Eye (tissue), 1 donor: Measurements from ENCODE around the gene NRCAM.

Source experiments
- DNase-seq: peaks from one replicate; pipeline ENCODE4 v3.0.0-alpha.2; 2015

Gene NRCAM

DNA sequence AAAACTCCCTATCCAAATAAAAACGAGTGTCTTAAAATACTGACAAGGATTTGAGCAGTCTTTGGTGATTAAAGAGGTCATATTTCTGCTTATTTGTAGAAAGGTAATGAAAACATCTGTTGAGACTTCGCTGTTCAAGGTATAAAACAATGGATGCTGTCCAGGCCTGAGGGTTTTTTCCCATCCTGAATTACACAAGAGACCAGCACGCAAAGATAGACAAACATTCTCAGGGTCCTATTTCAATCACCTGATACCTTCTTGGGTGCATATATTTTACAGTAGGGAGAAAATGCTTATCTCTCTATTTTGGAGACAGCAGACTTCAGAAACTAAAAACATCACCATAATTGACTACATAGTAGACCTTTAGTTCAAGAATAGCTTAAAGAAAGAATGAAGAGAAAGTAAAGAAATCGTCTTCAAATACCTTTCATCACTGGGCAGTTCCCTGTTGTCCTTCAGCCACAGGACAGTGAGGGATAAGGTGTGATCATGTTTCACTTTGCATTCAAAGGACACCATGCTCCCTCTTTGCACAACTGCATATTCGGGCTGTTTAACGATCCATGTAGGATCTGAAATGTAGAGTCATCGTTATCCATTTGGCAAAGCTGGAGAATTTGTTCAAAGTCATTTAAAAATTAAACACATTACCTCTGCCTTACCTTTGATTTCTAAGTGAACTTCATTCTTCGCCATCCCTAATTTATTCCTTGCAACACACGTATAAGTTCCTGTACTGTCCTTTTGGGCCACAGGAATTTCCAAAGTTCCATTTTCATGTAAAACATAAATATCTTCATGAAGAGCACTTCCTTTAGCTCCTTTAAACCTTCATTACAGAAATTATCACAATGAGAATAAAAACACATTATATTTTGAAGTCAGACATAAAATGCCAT, 262.4 kb downstream of the NRCAM start:
- DNase-seq = no peak

GRCh38 chr7:108190891-108191290, 265.3 kb downstream of the NRCAM start:
- no peak for DNase-seq

- no peak for DNase-seq
Observed at GRCh38 chr7:108189733-108190388, 266.4 kb downstream of the NRCAM start.

- DNase-seq = no peak
Observed at GRCh38 chr7:108188724-108189123, 267.5 kb downstream of the NRCAM start.

DNA sequence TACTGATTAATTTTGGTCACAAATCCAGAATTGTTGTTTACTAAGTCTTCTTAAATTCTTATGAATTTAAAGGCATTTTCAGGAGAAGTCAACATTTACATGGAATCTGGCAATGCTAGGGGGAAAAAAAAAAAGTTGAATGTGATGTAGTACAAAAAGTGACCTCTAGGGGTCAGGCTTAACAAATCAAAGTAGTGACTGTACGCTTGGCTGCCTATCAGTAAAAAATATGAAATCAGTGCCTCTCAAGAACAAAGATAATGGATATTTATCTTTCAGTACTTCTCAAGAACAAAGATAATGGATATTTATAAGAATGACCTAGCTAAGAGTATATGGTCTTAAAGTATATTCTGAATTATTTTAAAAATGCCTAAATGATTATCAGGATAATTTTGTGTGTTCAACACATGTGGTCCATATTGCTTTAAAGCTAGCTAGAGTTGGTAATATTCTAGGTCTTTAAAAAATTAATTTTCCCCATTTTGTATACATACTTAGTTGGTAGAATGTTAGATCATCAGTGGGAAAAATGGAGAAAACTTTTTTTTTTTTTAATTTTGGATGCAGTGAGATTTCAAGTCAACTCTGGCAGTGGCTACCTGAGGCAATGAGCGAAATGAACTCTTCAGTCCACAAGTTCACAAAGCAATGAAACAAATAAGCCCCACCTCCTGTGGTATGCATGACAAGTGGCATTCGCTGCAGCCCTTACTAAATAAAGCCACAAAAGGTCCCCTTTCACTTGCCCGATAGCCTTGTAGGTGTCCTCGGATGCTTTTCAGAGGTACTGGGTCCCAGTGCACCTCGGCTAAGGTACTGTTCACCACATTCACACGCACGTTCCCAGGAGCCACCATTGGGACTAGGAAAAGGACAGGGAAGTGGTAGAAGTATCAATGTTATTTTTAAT, 274.9 kb downstream of the NRCAM start:
- DNase-seq = peak; percentile 92

DNA sequence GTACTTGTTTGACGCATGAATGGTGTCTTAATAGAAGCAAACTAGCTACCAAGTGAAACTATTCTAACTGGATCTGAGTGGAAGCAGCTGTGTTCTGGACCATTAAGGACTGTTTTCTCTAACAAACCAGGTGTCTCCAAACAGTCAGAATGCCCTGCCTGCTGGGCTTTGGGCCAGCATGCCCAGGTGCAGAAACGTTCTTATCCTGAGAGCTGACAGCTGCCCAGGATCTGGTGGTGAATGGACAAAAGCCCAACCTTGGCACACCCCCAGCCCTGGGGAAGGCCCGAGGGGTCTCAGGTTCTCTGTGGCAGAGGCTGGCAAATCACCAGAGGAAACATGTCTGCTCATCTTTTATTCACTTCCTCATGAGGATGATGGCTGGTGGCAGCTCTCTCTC, 277.8 kb downstream of the NRCAM start:
- no peak for DNase-seq

- no peak for DNase-seq
Observed at GRCh38 chr7:108171164-108171563, 285.1 kb downstream of the NRCAM start.

DNA sequence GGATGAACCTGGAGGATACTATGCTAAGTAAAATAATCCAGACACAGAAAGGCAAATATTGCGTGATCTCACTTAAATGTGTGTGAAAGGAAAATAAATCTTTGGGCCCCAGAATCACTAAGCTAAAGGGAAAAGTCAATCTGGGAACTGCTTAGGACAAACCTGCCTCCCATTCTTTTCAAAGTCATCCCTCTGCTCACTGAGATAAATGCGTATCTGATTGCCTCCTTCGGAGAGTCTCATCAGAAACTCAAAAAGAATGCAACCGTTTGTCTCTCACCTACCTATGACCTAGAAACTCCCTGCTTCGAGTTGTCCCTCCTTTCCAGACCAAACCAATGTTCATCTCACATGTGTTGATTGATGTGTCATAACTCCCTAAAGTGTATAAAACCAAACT, 286.0 kb downstream of the NRCAM start:
- no peak for DNase-seq

- no peak for DNase-seq
Observed at GRCh38 chr7:108167460-108167859, 288.8 kb downstream of the NRCAM start.

GRCh38 chr7:108166687-108167086, 289.5 kb downstream of the NRCAM start:
- no peak for DNase-seq

GRCh38 chr7:108165723-108166122, 290.5 kb downstream of the NRCAM start:
- DNase-seq = no peak

DNA sequence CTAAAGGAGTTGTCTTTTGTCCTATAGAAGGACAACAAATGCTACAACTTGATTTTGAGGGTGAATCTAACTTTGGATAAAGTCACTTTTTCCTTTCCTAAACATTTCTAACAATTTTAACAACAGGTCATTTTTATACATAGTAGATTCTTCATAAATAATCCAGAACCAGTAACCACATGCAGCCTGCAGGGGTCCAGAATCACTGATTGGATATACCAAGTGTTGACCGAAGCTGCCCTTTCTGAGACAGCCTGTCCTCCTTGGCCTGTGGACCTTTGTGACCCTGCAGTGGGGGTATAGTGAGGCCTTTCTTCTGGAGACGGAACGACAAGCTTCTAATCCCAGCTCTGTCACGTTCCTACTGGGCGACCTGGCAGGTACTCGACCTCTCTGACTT, 291.3 kb downstream of the NRCAM start:
- DNase-seq = no peak

DNA sequence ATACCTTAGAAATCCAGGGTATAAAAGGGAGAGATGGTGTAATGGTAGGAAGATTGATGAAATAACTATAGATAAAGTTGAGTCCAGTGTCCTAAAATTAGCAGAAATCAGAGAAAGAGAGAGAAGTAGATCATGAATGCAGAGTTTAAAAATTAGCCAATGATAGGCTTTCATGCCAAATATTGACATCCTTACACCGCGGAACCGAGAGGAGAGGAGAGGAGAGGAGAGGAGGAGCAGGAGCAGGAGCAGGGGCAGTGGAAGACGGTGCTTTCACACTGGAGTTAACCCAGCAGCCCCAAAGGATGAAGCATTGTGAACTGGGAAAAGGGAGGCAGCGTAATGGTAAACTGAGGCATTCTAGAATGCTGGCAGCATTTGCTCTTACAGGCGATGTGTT, 291.9 kb downstream of the NRCAM start:
- DNase-seq = no peak

DNA sequence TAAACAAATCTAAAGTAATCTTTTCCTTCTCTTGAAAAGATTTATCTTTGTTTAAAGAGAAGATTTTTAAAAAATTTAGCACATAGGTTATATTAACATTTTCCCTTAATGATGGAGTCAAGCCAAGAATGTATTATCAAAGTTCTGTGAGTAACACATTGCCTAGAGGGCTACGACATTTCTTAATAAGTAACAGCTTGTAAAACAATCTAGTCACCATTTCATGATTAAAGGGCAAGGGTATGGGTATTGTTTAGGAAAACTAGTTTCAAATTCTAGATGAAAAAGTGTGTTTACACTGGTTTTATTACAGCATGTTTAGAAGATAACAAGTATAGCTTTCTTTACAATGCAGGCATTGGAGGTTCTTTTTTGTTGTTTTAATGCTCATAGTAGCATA, 297.5 kb downstream of the NRCAM start:
- no peak for DNase-seq

DNA sequence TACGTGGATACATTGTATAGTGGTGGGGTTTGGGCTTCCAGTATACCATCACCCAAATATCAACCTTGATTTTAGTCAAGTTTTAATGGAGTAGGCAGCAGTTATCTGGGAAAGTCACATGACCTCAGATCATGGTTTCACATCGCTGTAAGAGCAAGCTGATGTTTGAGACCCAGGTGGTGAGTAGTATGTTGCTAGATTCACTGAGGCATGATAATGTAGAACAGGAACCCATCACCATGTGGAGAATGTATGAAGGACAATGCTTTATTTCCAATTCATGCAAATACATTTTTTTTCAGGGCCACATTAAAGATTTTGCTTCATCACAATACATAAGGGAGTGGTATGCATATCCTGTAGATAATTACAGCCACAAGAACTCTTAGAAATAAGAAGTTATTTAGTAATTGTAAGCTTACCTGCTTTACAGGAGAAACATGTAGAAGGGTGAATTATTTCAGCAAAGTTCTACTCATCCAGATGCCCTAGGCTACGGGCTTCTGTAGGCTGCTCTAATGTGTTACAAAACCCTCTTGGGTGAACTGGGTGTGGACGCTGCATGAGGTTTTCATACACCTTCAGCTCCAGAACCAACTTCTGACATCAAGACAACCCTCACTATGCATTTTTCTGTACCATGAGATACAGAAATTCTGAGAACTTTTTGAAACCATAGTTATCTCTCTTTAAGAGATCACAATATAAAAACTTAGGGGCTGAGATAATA, 298.5 kb downstream of the NRCAM start:
- DNase-seq = no peak

- DNase-seq = no peak
Observed at GRCh38 chr7:108156897-108157605, 299.2 kb downstream of the NRCAM start.

- no peak for DNase-seq
Observed at GRCh38 chr7:108152198-108152597, 304.0 kb downstream of the NRCAM start.

GRCh38 chr7:108149908-108150307, 306.3 kb downstream of the NRCAM start:
- no peak for DNase-seq

GRCh38 chr7:108149119-108149518, 307.1 kb downstream of the NRCAM start:
- DNase-seq = no peak

DNA sequence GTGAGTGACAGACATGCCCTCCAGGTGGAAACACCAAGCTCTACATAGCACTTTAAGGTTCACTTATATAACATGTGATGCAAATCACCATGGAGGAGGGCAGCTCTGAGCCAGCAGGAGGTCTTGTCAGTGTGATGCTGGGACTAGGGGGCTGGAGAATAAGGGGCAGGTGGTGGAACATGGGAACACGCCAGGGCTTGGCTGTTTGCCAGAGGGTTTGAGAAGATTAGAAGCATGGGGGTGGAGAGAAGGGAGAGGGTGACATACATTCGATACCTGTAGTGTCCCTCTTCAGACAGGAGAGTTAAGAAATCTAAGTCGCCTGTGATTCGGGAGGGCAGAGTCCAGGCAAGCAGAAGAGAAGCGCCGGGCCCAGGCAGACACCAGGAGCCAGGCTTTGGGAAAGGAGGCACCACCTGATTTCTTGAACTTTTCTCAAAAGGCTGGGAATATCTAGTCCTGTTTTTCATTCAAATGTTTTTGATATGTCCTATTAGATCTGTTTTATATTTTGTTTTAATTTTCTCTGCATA, 309.1 kb downstream of the NRCAM start:
- DNase-seq = no peak

DNA sequence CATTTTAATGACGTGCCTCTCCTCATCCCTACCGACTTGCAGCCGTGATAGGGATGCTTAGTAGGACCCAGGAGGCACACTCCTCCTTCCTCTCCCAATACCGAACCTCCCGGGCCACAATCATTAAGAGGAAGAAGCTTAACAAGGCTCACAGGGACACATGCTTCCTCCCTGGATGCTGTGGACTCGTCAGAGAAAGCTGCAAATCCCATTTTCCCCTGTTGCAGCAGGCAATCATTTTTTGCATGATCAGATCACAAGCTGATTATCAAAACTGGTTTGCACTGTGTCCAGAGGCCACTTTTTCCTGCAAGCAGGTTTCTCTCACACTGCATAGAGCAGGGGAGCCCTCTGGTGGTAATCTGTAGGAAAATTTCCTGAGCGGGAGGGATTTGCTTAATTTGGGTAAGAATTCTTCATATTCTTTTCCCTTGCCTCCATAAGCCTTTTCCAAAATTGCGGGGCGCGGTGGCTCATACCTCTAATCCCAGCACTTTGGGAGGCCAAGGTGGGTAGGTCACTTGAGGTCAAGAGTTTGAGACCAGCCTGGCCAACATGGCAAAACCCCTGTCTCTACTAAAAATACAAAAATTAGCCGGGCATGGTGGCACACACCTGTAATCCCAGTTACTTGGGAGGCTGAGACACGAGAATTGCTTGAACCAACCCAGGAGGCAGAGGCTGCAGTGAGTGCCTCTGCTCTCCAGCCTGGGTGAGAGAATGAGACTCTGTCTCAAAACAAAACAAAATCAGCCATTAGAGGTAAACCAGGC, 310.0 kb downstream of the NRCAM start:
- DNase-seq = peak; percentile 94
